CD4-positive, alpha-beta T cell (primary cell): ENCODE measurements around the gene TMPRSS7. TPM values are rescaled to one million over a fixed set of nuclear protein-coding genes. Genes with fewer than 3 reads are reported as not detected.

Experiments
- ATAC-seq: fragments of 200-7000 bp; cut with Tn5 transposase; one replicate; pipeline ENCODE4 v1.10.0; 2022; ENCODE audit warnings: mild to moderate bottlenecking; ENCODE audit not compliant: poor library complexity
- CTCF ChIA-PET: fragments of 350-600 bp; sonication (Branson Sonifier 250); formaldehyde crosslinking; loops from one replicate; lab custom pipeline; 2021; ENCODE audit warnings: antibody characterized with exemption, inconsistent platforms; lab: Charles Lee
- POLR2A ChIA-PET: fragments of 350-600 bp; sonication (Branson Sonifier 250); formaldehyde crosslinking; loops from one replicate; lab custom pipeline; 2021; ENCODE audit warnings: antibody characterized with exemption, inconsistent platforms; lab: Charles Lee
- DNase-seq, 14 experiments: peaks; one replicate each; pipeline ENCODE4 v3.0.0-alpha.2; 2013 to 2020; ENCODE audit warnings: mixed read lengths in 2 of 14
- H3K27ac ChIP-seq, 2 donors: one replicate each; pipeline versions ENCODE4 v1.5.1 to v1.7.0; 2013; ENCODE audit warnings: low read length in 2 of 2, low read depth in 1 of 2, mild to moderate bottlenecking in 1 of 2
- H3K27me3 ChIP-seq, 2 experiments: 1 replicate in 1 of 2; 2 replicates in 1 of 2; pipeline versions ENCODE4 v1.6.1 to v1.7.0; 2013; ENCODE audit warnings: low read length in 2 of 2, control low read depth in 1 of 2, mild to moderate bottlenecking in 1 of 2, moderate library complexity in 1 of 2; ENCODE audit not compliant: insufficient read depth in 2 of 2, control insufficient read depth in 1 of 2
- H3K36me3 ChIP-seq: one replicate; pipeline ENCODE4 v1.6.1; 2013; ENCODE audit warnings: low read length, control low read depth; ENCODE audit not compliant: insufficient read depth
- H3K4me1 ChIP-seq: one replicate; pipeline ENCODE4 v1.6.1; 2013; ENCODE audit warnings: low read length, control low read depth; ENCODE audit not compliant: insufficient read depth
- H3K4me3 ChIP-seq: one replicate; pipeline ENCODE4 v1.5.1; 2013; ENCODE audit warnings: mild to moderate bottlenecking, low read length, moderate library complexity
- H3K9me3 ChIP-seq, 2 experiments: 1 replicate in 1 of 2; 2 replicates in 1 of 2; pipeline versions ENCODE4 v1.6.1 to v1.7.0; 2013; ENCODE audit warnings: low read length in 2 of 2, mild to moderate bottlenecking in 2 of 2, control low read depth in 1 of 2, moderate library complexity in 1 of 2; ENCODE audit not compliant: control insufficient read depth in 1 of 2, insufficient read depth in 1 of 2
- H3K27ac Mint-ChIP-seq: one replicate; pipeline ENCODE4 v1.8.0; 2020; ENCODE audit warnings: mixed read lengths
- H3K27me3 Mint-ChIP-seq: one replicate; pipeline ENCODE4 v1.8.0; 2021; ENCODE audit warnings: mixed read lengths
- H3K36me3 Mint-ChIP-seq: one replicate; pipeline ENCODE4 v1.8.0; 2021; ENCODE audit warnings: low read depth, mixed read lengths
- H3K4me1 Mint-ChIP-seq: one replicate; pipeline ENCODE4 v1.8.0; 2021; ENCODE audit warnings: low read depth, mixed read lengths
- H3K4me3 Mint-ChIP-seq: one replicate; pipeline ENCODE4 v1.8.0; 2020; ENCODE audit warnings: mild to moderate bottlenecking, mixed read lengths
- H3K9me3 Mint-ChIP-seq: one replicate; pipeline ENCODE4 v1.8.0; 2020; ENCODE audit warnings: mixed read lengths
- CTCF ChIP-seq: fragments of 200-600 bp; IDR thresholded peaks from one replicate; pipeline ENCODE4 v1.8.0; 2022; ENCODE audit warnings: antibody characterized with exemption, mild to moderate bottlenecking
- intact Hi-C, 2 experiments: fragments of 100-400 bp; cut with DNase I in 1 of 2; cut with micrococcal nuclease in 1 of 2; formaldehyde crosslinking; loops; one replicate each; pipeline versions ENCODE4 v1.15.1 to v1.9.0; 2023 to 2025; cut with DNase I, micrococcal nuclease
- total RNA-seq, 174 experiments: library from RNA in 2 of 174; stranded (reverse) in 2 of 174; gene quantifications; one replicate each; pipeline ENCODE4 v1.2.3 and lab custom pipeline; 2021 to 2026

The TMPRSS7 gene
- total RNA-seq, 2 experiments from 2014 or later: 0.14 TPM; not detected in 1

DNA sequence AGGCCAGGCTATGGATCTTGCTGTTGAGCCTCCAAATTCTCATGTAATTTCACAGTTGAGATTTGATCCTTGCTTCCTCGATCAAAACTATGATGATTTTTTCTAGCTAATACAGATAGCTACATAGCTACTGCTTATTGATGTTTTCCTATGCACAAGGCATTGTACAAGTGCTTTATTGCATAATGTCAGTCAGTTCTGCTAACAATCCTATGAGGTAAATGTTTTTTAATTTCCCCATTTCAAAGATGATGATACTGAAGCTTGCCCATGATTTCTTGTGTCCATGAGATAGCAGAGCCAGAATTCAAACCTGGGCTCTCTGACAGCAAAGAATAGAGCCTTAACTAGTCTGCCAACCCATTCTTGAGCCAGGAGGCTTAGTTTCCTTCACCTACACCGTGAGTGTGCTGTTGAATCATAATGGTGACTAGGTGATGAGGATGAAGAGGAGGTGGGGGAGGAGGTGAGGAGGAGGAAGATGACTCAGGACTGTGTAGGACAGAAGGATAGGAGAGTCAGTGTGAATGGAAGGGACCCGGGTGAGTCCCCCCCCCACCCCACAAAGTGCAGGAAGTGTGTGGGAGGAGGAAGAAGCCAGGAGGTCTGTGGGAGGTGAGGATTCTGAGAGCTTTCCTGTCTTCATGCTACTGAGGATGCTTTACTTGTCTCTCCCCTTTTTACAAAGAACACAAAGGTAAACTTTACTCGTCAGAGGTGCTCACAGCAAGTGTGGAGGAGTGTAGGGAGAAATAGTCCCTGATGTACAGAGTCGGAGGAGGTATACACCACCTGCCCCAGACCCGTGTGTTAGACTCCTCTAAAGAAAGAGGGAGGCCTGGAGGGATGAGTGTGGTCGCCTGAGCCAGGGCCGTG lies 32.2 kb upstream of the TMPRSS7 start:
- Mint-ChIP-seq H3K36me3 (no peaks in the 10 kb centered on the region), H3K4me3 (no peak overlapping the region), H3K27me3 (no peaks in the 10 kb centered on the region), H3K27ac (peak overlapping the region; percentile 36), H3K4me1 (peaks cover 48% of the 10 kb centered on the region), H3K9me3 (no peaks in the 10 kb centered on the region)
- DNase-seq: peak in 3 of 14 experiments; percentile 9 to 55 (median 23)
- POLR2A ChIA-PET: interaction anchor here (0.6 to 4.5 kb wide), 4 partner anchors 9 to 480 kb away, joined by 3 to 19 read pairs (median 4); partner anchors contain the start of gene ABHD10
- intact Hi-C loops: no loop called here
- peak; percentile 22 for ATAC-seq
- no peak for TF ChIP-seq CTCF
- H3K4me3 ChIP-seq: no peak overlapping the region
- no peaks in the 10 kb centered on the region for H3K9me3 ChIP-seq
- H3K4me1 ChIP-seq: peaks cover 29% of the 10 kb centered on the region
- peaks cover 0 to 3% of the 10 kb centered on the region in 2 experiments for H3K27me3 ChIP-seq
- H3K36me3 ChIP-seq: no peaks in the 10 kb centered on the region
- H3K27ac ChIP-seq: no peak overlapping the region
- CTCF ChIA-PET: interaction anchor here (1.6 to 3.4 kb wide), 3 partner anchors 11 to 70 kb away, joined by 4 to 16 read pairs (median 10); no protein-coding TSS in a partner anchor

DNA sequence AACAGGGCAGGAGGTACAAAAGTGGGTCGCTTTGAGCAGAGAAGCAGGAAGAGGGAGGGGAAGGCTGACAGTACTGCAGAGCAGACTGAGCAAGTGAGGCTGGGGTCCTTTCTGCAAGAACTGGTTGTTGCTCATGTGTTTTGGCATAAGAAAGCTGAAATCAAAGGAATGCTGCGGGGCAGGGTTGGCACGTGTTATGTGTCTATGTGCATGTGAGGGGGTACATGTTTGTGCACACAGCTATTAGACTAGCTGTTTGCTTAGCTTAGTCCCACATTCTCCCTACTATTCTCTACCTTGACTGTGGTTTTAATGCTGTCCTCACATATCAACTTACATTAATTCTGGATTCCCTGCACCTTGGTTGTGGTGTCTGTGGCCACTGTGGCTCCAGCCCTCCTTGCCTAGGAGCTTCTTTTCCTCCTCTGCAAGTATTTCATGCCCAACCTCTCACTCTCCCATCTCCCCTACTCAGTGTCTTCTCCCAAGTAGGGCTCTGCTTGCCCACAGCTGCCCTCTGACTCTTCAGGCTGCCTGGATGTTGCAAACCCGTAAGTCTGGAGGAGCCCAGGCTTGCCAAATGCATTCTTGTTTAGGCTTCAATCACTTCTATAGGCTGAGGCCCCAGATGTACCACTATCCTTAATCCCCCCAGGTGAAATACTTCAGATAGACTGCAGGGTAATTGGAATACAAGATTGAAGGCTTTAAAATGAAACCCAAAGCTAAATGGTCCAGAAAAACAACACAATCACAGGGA lies 31.0 kb upstream of the TMPRSS7 start:
- no peak for ATAC-seq
- POLR2A ChIA-PET: interaction anchor here (0.5 to 4.5 kb wide), 4 partner anchors 9 to 827 kb away, joined by 3 to 19 read pairs (median 4); partner anchors contain the start of gene ABHD10
- H3K4me3 Mint-ChIP-seq: no peak overlapping the region

More for the DNA sequence above, 31.0 kb upstream of the TMPRSS7 start:
- H3K9me3 Mint-ChIP-seq: no peaks in the 10 kb centered on the region
- Histone ChIP-seq H3K9me3 (no peaks in the 10 kb centered on the region), H3K4me3 (no peak overlapping the region), H3K27me3 (peaks cover 0 to 3% of the 10 kb centered on the region in 2 experiments), H3K36me3 (no peaks in the 10 kb centered on the region), H3K27ac (no peak overlapping the region), H3K4me1 (peaks cover 27% of the 10 kb centered on the region)
- DNase-seq: no peak
- CTCF ChIA-PET: interaction anchor here (1.6 to 3.4 kb wide), 2 partner anchors 10 to 69 kb away, joined by 4 to 16 read pairs; no protein-coding TSS in a partner anchor
- peak overlapping the region; percentile 36 for H3K27ac Mint-ChIP-seq
- H3K27me3 Mint-ChIP-seq: no peaks in the 10 kb centered on the region
- H3K36me3 Mint-ChIP-seq: no peaks in the 10 kb centered on the region
- no peak for TF ChIP-seq CTCF
- H3K4me1 Mint-ChIP-seq: peaks cover 46% of the 10 kb centered on the region
- intact Hi-C loops: no loop called here
